Ovary (tissue), 3 donors: ENCODE measurements around the gene SPAG9.

Source experiments
- EP300 ChIP-seq: sonication (generic); formaldehyde crosslinking; IDR thresholded peaks from one replicate; pipeline ENCODE4 v1.6.1; 2017; ENCODE audit warnings: antibody characterized with exemption
- POLR2A ChIP-seq: fragments of 450-650 bp; IDR thresholded peaks from one replicate; pipeline ENCODE4 v1.6.1; 2017; ENCODE audit warnings: antibody characterized with exemption, mild to moderate bottlenecking, moderate library complexity
- TF ChIP-seq, protein P1 (sequence below), 3 donors: fragments of 450-650 bp in 2 of 3; fragments of 200-600 bp in 1 of 3; IDR thresholded peaks; one replicate each; pipeline versions ENCODE4 v1.5.1 to v1.8.0; 2016 to 2022; ENCODE audit warnings: antibody characterized with exemption in 3 of 3, mild to moderate bottlenecking in 1 of 3
- donor health status: DM: no; HTN: no; CAD: no.

DNA sequence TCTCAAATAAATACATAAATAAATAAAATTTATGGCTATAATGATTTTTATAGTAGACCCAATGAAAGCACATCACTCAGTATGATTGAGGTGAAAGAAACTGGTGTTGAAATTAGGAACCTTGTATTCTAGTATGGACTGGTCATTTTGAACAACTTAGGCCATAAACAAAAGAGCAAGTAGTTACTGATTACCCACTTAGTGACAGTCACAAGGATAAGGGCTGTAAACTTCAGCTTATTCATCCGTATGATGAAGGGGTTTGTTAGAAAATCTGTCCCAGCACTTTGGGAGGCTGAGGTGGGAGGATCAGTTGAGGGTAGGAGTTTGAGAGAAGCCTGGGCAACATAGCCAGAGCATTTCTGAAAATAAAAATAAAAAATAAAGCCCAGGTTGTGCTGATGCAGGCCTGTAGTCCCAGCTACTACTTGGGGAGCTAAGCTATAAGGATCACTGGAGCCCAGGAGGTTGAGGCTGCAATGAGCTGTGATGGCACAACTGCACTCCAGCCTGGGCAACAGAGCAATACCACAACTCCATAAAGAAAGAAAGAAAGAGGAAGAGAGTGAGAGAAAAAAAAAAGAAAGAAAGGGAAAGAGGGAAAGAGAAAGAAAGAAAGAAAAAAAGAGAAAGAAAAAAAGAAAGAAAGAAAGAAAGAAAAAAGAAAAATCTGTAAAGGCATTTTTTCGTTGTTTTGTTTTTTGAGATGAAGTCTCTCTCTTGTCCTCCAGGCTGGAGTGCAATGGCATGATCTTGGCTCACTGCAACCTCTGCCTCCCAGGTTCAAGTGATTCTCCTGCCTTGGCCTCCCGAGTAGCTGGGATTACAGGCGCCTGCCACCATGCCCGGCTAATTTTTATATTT lies 4.2 kb upstream of the SPAG9 start:
- TF ChIP-seq, protein P1, sequence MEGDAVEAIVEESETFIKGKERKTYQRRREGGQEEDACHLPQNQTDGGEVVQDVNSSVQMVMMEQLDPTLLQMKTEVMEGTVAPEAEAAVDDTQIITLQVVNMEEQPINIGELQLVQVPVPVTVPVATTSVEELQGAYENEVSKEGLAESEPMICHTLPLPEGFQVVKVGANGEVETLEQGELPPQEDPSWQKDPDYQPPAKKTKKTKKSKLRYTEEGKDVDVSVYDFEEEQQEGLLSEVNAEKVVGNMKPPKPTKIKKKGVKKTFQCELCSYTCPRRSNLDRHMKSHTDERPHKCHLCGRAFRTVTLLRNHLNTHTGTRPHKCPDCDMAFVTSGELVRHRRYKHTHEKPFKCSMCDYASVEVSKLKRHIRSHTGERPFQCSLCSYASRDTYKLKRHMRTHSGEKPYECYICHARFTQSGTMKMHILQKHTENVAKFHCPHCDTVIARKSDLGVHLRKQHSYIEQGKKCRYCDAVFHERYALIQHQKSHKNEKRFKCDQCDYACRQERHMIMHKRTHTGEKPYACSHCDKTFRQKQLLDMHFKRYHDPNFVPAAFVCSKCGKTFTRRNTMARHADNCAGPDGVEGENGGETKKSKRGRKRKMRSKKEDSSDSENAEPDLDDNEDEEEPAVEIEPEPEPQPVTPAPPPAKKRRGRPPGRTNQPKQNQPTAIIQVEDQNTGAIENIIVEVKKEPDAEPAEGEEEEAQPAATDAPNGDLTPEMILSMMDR (IDR thresholded peaks at IDR 0.05): no peak
- TF ChIP-seq EP300: no peak
- no peak for TF ChIP-seq POLR2A
